ENCODE results near the gene SSBP1. TPM values are rescaled to one million over a fixed set of nuclear protein-coding genes. Genes with fewer than 3 reads are reported as not detected.
"Not testable (repeated sequence)": the region's sequence is repeated elsewhere in the genome, so short reads cannot be mapped to it uniquely, and the experiment has no call there.

Gene SSBP1
- total RNA-seq, 2 experiments from 2014 or later: 106 to 117 TPM

- POLR2A ChIA-PET: no interaction called here
- H3K36me3 Mint-ChIP-seq: peaks cover 52% of the 10 kb centered on the region
Measured at GRCh38 chr7:141752634-141753033, 14.5 kb downstream of the SSBP1 start.

GRCh38 chr7:141754939-141755338, 16.8 kb downstream of the SSBP1 start:
- Mint-ChIP-seq H3K4me1 (no peaks in the 10 kb centered on the region), H3K9me3 (peaks cover 15% of the 10 kb centered on the region), H3K4me3 (no peak overlapping the region), H3K27me3 (no peaks in the 10 kb centered on the region), H3K27ac (no peak overlapping the region), H3K36me3 (peaks cover 53% of the 10 kb centered on the region)
- DNase-seq: no peak
- ATAC-seq (ENCODE audit: low read depth): no peak
- POLR2A ChIA-PET: no interaction called here

More at GRCh38 chr7:141752634-141753033, 14.5 kb downstream of the SSBP1 start:
- Mint-ChIP-seq H3K4me1 (no peaks in the 10 kb centered on the region), H3K27ac (no peak overlapping the region), H3K9me3 (peaks cover 17% of the 10 kb centered on the region), H3K27me3 (no peaks in the 10 kb centered on the region), H3K4me3 (no peak overlapping the region)
- ATAC-seq (ENCODE audit: low read depth): no peak
- no peak for DNase-seq

- Mint-ChIP-seq H3K9me3 (no peaks in the 10 kb centered on the region), H3K4me3 (no peak within 1 kb of the TSS), H3K4me1 (no peaks in the 10 kb centered on the region), H3K36me3 (peaks cover 25% of the 10 kb centered on the region), H3K27me3 (no peaks in the 10 kb centered on the region), H3K27ac (no peak within 1 kb of the TSS)
- DNase-seq: no peak
- ATAC-seq (ENCODE audit: low read depth): no peak
- POLR2A ChIA-PET: no interaction called here
Measured at GRCh38 chr7:141763797-141764196, 25.6 kb downstream of the SSBP1 start, which contains the start of gene TAS2R3. Gene TAS2R3, plus strand, starts transcription at chr7:141764097. Its CDS starts 62 bp downstream, at chr7:141764159.

GRCh38 chr7:141770083-141770583, 32.0 kb downstream of the SSBP1 start:
- H3K4me3 Mint-ChIP-seq; ATAC-seq (ENCODE audit: low read depth); H3K27me3 Mint-ChIP-seq; POLR2A ChIA-PET; H3K4me1 Mint-ChIP-seq; H3K27ac Mint-ChIP-seq; H3K9me3 Mint-ChIP-seq; DNase-seq: not testable (repeated sequence)
- peaks cover 29% of the 10 kb centered on the region for H3K36me3 Mint-ChIP-seq

- no peaks in the 10 kb centered on the region for H3K27me3 Mint-ChIP-seq
- ATAC-seq (ENCODE audit: low read depth): no peak
- POLR2A ChIA-PET: no interaction called here
- H3K9me3 Mint-ChIP-seq: peaks cover 2% of the 10 kb centered on the region
- no peak for DNase-seq
- H3K4me1 Mint-ChIP-seq: no peaks in the 10 kb centered on the region
- peaks cover 45% of the 10 kb centered on the region for H3K36me3 Mint-ChIP-seq
- no peak within 1 kb of the TSS for H3K27ac Mint-ChIP-seq
- no peak within 1 kb of the TSS for H3K4me3 Mint-ChIP-seq
Measured at GRCh38 chr7:141776374-141776773, 38.2 kb downstream of the SSBP1 start, which contains the start of gene TAS2R4. Gene TAS2R4, plus strand, starts transcription at chr7:141776674. Its CDS starts 1,815 bp downstream, at chr7:141778489.

- H3K4me1 Mint-ChIP-seq: peaks cover 2% of the 10 kb centered on the region
- peak; percentile 52 for ATAC-seq (ENCODE audit: low read depth)
- H3K36me3 Mint-ChIP-seq: peaks cover under 1% of the 10 kb centered on the region
- H3K9me3 Mint-ChIP-seq: no peaks in the 10 kb centered on the region
- no peaks in the 10 kb centered on the region for H3K27me3 Mint-ChIP-seq
- H3K4me3 Mint-ChIP-seq: no peak overlapping the region
- H3K27ac Mint-ChIP-seq: no peak overlapping the region
- no peak for DNase-seq
- POLR2A ChIA-PET: no interaction called here
Measured at GRCh38 chr7:141785706-141786552, 47.8 kb downstream of the SSBP1 start.

GRCh38 chr7:141788296-141788695, 50.1 kb downstream of the SSBP1 start:
- H3K36me3 Mint-ChIP-seq: peaks cover 4% of the 10 kb centered on the region
- DNase-seq (no peak), ATAC-seq (ENCODE audit: low read depth) (no peak)
- H3K27ac Mint-ChIP-seq: no peak overlapping the region
- POLR2A ChIA-PET: no interaction called here
- H3K9me3 Mint-ChIP-seq: no peaks in the 10 kb centered on the region
- no peaks in the 10 kb centered on the region for H3K27me3 Mint-ChIP-seq
- peaks cover 2% of the 10 kb centered on the region for H3K4me1 Mint-ChIP-seq
- no peak overlapping the region for H3K4me3 Mint-ChIP-seq

GRCh38 chr7:141789917-141790316, 51.8 kb downstream of the SSBP1 start, which contains the start of gene TAS2R5:
Gene TAS2R5, plus strand, starts transcription at chr7:141790217. Its CDS starts 145 bp downstream, at chr7:141790362.
- no peak within 1 kb of the TSS for H3K27ac Mint-ChIP-seq
- POLR2A ChIA-PET: no interaction called here

GRCh38 chr7:141792526-141792925, 54.4 kb downstream of the SSBP1 start:
- no peaks in the 10 kb centered on the region for H3K27me3 Mint-ChIP-seq
- ATAC-seq (ENCODE audit: low read depth): no peak

More at GRCh38 chr7:141789917-141790316, 51.8 kb downstream of the SSBP1 start, which contains the start of gene TAS2R5:
- H3K4me3 Mint-ChIP-seq: no peak within 1 kb of the TSS
- no peak for ATAC-seq (ENCODE audit: low read depth)
- peaks cover 7% of the 10 kb centered on the region for H3K36me3 Mint-ChIP-seq
- no peaks in the 10 kb centered on the region for H3K27me3 Mint-ChIP-seq
- H3K9me3 Mint-ChIP-seq: no peaks in the 10 kb centered on the region
- no peak for DNase-seq
- H3K4me1 Mint-ChIP-seq: peaks cover 2% of the 10 kb centered on the region

More at GRCh38 chr7:141792526-141792925, 54.4 kb downstream of the SSBP1 start:
- H3K27ac Mint-ChIP-seq: no peak overlapping the region
- POLR2A ChIA-PET: interaction anchor here (0.6 kb wide), 1 partner anchor 1124 kb away, joined by 3 read pairs; no protein-coding TSS in a partner anchor
- no peak for DNase-seq
- no peaks in the 10 kb centered on the region for H3K4me1 Mint-ChIP-seq
- H3K9me3 Mint-ChIP-seq: no peaks in the 10 kb centered on the region
- H3K4me3 Mint-ChIP-seq: no peak overlapping the region
- peaks cover 10% of the 10 kb centered on the region for H3K36me3 Mint-ChIP-seq

Other genes starting within 250 kb of the SSBP1 start
- 10 to 100 TPM; 39.9 to 40.3 TPM for gene AGK, start 186.9 kb upstream of the SSBP1 start, total RNA-seq
- 10 to 100 TPM; 42.4 to 46.1 TPM for gene DENND11, start 36.2 kb upstream of the SSBP1 start, total RNA-seq
- not detected for gene WEE2, start 30.0 kb upstream of the SSBP1 start, total RNA-seq
- 1 to 10 TPM; 2.9 to 3.1 TPM for gene TAS2R3, start 25.7 kb downstream of the SSBP1 start, total RNA-seq
- 1 to 10 TPM; 1.4 to 1.9 TPM for gene TAS2R4, start 38.3 kb downstream of the SSBP1 start, total RNA-seq
- gene TAS2R5, start 51.9 kb downstream of the SSBP1 start, total RNA-seq: 1 to 10 TPM; 1.7 to 2.6 TPM
- not detected for gene PRSS37, start 103.1 kb downstream of the SSBP1 start, total RNA-seq
- gene OR9A4, start 178.0 kb downstream of the SSBP1 start, total RNA-seq: not detected
- gene CLEC5A, start 208.6 kb downstream of the SSBP1 start, total RNA-seq: under 1 TPM; 0.44 to 0.60 TPM
- not detected for gene TAS2R38, start 235.4 kb downstream of the SSBP1 start, total RNA-seq